Measurements from ENCODE around the gene HTR6.

GRCh38 chr1:19645411-19646251, 19.0 kb upstream of the HTR6 start:
- TF ChIP-seq, protein P1, sequence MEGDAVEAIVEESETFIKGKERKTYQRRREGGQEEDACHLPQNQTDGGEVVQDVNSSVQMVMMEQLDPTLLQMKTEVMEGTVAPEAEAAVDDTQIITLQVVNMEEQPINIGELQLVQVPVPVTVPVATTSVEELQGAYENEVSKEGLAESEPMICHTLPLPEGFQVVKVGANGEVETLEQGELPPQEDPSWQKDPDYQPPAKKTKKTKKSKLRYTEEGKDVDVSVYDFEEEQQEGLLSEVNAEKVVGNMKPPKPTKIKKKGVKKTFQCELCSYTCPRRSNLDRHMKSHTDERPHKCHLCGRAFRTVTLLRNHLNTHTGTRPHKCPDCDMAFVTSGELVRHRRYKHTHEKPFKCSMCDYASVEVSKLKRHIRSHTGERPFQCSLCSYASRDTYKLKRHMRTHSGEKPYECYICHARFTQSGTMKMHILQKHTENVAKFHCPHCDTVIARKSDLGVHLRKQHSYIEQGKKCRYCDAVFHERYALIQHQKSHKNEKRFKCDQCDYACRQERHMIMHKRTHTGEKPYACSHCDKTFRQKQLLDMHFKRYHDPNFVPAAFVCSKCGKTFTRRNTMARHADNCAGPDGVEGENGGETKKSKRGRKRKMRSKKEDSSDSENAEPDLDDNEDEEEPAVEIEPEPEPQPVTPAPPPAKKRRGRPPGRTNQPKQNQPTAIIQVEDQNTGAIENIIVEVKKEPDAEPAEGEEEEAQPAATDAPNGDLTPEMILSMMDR (IDR thresholded peaks at IDR 0.05) = no peak
- no peak for TF ChIP-seq POLR2A (IDR thresholded peaks at IDR 0.05)
